ENCODE data around the gene RABAC1. TPM values are rescaled to one million over a fixed set of nuclear protein-coding genes. Genes with fewer than 3 reads are reported as not detected.

The RABAC1 gene
- total RNA-seq, 1 experiment from 2014 or later, result 94.0 TPM

DNA sequence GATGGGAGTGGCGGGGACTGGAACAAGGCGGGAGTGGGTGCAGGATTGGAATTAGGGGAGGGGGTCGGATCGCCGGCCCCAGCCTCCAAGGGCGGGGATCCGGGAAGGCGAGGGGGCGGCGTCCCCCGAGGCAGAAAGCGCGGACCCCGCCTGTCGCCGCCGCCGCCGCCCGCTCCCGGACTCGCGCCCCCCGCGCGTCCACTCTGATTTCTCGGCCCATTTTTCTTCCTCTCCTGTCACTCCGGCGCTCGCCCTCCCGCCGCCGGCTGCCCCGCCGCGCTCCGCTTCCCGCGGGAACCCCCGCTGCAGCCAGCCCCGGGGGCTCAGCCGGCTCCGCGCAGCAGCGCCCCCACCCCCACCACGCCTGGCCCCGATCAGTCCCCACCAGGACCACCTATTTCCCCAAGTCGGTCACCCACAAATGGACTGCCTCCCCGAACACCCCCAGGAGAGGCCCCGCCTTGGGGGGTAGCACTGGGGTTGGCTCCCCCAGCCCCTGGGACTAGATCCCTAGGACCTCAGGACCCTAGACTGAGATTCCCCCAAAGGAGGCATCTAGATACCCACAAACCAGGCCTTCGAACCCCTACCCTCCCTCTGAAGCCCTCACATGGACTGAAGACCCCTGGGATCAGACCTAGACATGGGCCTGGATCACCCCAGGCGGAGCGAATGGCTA lies 18.3 kb downstream of the RABAC1 start:
- Histone ChIP-seq H3K27ac (ENCODE audit: insufficient read length, low read depth, low read length) (no peak overlapping the region), H2BK12ac (ENCODE audit: insufficient read length, low read depth, low read length) (no peak overlapping the region), H2BK15ac (ENCODE audit: low read depth, low read length) (no peak overlapping the region), H4K8ac (replicated peaks; ENCODE audit: insufficient read length, low read depth, low read length) (no peak overlapping the region), H3K79me1 (ENCODE audit: insufficient read depth, low read depth, low read length, poor library complexity, severe bottlenecking) (no peaks in the 10 kb centered on the region), H2BK5ac (ENCODE audit: insufficient read length, low read length) (no peak overlapping the region), H3K4me1 (ENCODE audit: insufficient read depth, low read length) (no peaks in the 10 kb centered on the region), H2AFZ (ENCODE audit: low read length) (no peak overlapping the region), H3K27me3 (ENCODE audit: insufficient read depth, low read length) (peaks cover 17% of the 10 kb centered on the region; the same call in 1 of the 2 replicates), H3K14ac (ENCODE audit: insufficient read depth, low read length) (no peak overlapping the region; the same call in 1 of the 2 replicates), H3T11ph (ENCODE audit: low read length) (no peak overlapping the region), H3K56ac (ENCODE audit: insufficient read length, low read depth, low read length) (no peak overlapping the region), H3K23ac (ENCODE audit: insufficient read length, low read depth, low read length) (no peak overlapping the region), H2BK20ac (ENCODE audit: low read depth, low read length, poor library complexity, severe bottlenecking) (no peak overlapping the region), H4K91ac (ENCODE audit: insufficient read length, low read depth, low read length) (no peak overlapping the region), H2BK120ac (ENCODE audit: low read depth, low read length, poor library complexity, severe bottlenecking) (no peak overlapping the region), H4K5ac (ENCODE audit: insufficient read length, low read depth, low read length) (no peak overlapping the region), H3K9me3 (ENCODE audit: control insufficient read depth, low read depth, low read length) (no peaks in the 10 kb centered on the region), H3K23me2 (ENCODE audit: insufficient read length, low read depth, low read length, poor library complexity, severe bottlenecking) (peaks cover 4% of the 10 kb centered on the region), H3K4ac (ENCODE audit: low read depth, low read length) (no peak overlapping the region), H3K4me2 (ENCODE audit: insufficient read depth, insufficient read length, low read length) (peak overlapping the region; percentile 70), H2AK5ac (ENCODE audit: insufficient read length, low read length) (no peak overlapping the region), H4K20me1 (ENCODE audit: control insufficient read depth, insufficient read depth, insufficient read length) (no peaks in the 10 kb centered on the region), H3K9ac (ENCODE audit: extremely low read depth, insufficient read length, low read length) (no peak overlapping the region), H3K18ac (ENCODE audit: insufficient read length, low read depth, low read length) (peak overlapping the region; percentile 57), H3K79me2 (ENCODE audit: insufficient read depth, low read length) (no peaks in the 10 kb centered on the region)
- peaks cover 57% of the 10 kb centered on the region for H3K27me3 Mint-ChIP-seq (ENCODE audit: low read depth)
- H3K9me3 Mint-ChIP-seq, result peaks cover 0 to 3% of the 10 kb centered on the region in 2 experiments; a peak in 2 of 5 replicates
- WGBS (ENCODE audit: extremely low coverage, insufficient read length, low lambda C conversion rate), result no CpG with 5 or more reads among the region's 53 CpGs
- H3K4me1 Mint-ChIP-seq, result peaks cover 2 to 10% of the 10 kb centered on the region in 2 experiments; a peak in 2 of 4 replicates
- DNase-seq, result no peak
- H3K36me3 Mint-ChIP-seq (ENCODE audit: insufficient read depth in 1 of 3, low read depth in 3 of 3), result no peaks in the 10 kb centered on the region; a peak in 1 of 7 replicates
- H3K4me3 Mint-ChIP-seq, result peak overlapping the region; percentile 67 to 90
- TF ChIP-seq, protein P1, sequence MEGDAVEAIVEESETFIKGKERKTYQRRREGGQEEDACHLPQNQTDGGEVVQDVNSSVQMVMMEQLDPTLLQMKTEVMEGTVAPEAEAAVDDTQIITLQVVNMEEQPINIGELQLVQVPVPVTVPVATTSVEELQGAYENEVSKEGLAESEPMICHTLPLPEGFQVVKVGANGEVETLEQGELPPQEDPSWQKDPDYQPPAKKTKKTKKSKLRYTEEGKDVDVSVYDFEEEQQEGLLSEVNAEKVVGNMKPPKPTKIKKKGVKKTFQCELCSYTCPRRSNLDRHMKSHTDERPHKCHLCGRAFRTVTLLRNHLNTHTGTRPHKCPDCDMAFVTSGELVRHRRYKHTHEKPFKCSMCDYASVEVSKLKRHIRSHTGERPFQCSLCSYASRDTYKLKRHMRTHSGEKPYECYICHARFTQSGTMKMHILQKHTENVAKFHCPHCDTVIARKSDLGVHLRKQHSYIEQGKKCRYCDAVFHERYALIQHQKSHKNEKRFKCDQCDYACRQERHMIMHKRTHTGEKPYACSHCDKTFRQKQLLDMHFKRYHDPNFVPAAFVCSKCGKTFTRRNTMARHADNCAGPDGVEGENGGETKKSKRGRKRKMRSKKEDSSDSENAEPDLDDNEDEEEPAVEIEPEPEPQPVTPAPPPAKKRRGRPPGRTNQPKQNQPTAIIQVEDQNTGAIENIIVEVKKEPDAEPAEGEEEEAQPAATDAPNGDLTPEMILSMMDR (conservative IDR thresholded peaks at IDR 0.05), result no peak
- H3K27ac Mint-ChIP-seq, result no peak overlapping the region; a peak in 1 of 7 replicates
